Endothelial cell of umbilical vein (primary cell): ENCODE data around the gene PPP1R1A. TPM values are rescaled to one million over a fixed set of nuclear protein-coding genes. Genes with fewer than 3 reads are reported as not detected.

Source experiments
- BruUV-seq: library from RNA; stranded (reverse); fragments of 400-500 nt; replicated peaks from 2 replicates; lab custom pipeline; 2021; lab: Mats Ljungman, UMichigan
- CTCF ChIA-PET: fragments of 300-600, 350-600 bp; sonication (Branson Sonifier 250); formaldehyde crosslinking; loops from one replicate; lab custom pipeline; 2021; ENCODE audit warnings: antibody characterized with exemption, inconsistent platforms; lab: Charles Lee
- POLR2A ChIA-PET: fragments of 300-600, 350-600 bp; sonication (Branson Sonifier 250); formaldehyde crosslinking; loops from one replicate; lab custom pipeline; 2021; ENCODE audit warnings: antibody characterized with exemption, inconsistent platforms; lab: Charles Lee
- DNase-seq: peaks from one replicate; pipeline ENCODE4 v3.0.0-alpha.2; 2011; ENCODE audit warnings: low read depth, low spot score
- FAIRE-seq: peaks from 2 replicates; lab custom pipeline; 2011; peaks lifted over from hg19 to GRCh38; lab: Jason Lieb, UNC
- H2AFZ ChIP-seq: 2 replicates; pipeline ENCODE4 v1.6.0; 2012; ENCODE audit warnings: low read depth, low read length, control low read depth, inconsistent platforms
- H3K27ac ChIP-seq: 2 replicates; pipeline ENCODE4 v1.5.1; 2011; ENCODE audit warnings: low read depth, mild to moderate bottlenecking, control low read depth, low read length, moderate library complexity; ENCODE audit not compliant: insufficient read depth
- H3K27me3 ChIP-seq, 2 experiments: 2 replicates each; pipeline versions ENCODE4 v1.6.0 to v1.6.1; 2011; ENCODE audit warnings: low read length in 2 of 2, mixed read lengths in 1 of 2; ENCODE audit not compliant: control insufficient read depth in 2 of 2, insufficient read depth in 2 of 2
- H3K36me3 ChIP-seq, 2 experiments: 2 replicates in 1 of 2; 3 replicates in 1 of 2; pipeline ENCODE4 v1.5.1; 2011; ENCODE audit warnings: low read length in 2 of 2, mild to moderate bottlenecking in 1 of 2, moderate library complexity in 1 of 2; ENCODE audit not compliant: control insufficient read depth in 2 of 2, insufficient read depth in 2 of 2; ENCODE audit errors: extremely low read depth in 1 of 2
- H3K4me1 ChIP-seq: 3 replicates; pipeline ENCODE4 v1.5.1; 2011; ENCODE audit warnings: mild to moderate bottlenecking, low read length; ENCODE audit not compliant: control insufficient read depth, insufficient read depth; ENCODE audit errors: extremely low read depth
- H3K4me2 ChIP-seq: 2 replicates; pipeline ENCODE4 v1.6.1; 2011; ENCODE audit warnings: low read length, control low read depth, mixed read lengths; ENCODE audit not compliant: insufficient read depth
- H3K4me3 ChIP-seq, 3 experiments: fragments of 200-600 bp in 1 of 3; sonication (generic), shearing (Covaris generic) in 1 of 3; replicated peaks in 1 of 3; 2 replicates each; pipeline ENCODE4 v1.5.1; 2011 to 2016; ENCODE audit warnings: control low read depth in 3 of 3, low read length in 3 of 3, mild to moderate bottlenecking in 2 of 3, inconsistent platforms in 1 of 3, low read depth in 1 of 3, moderate library complexity in 1 of 3; ENCODE audit not compliant: insufficient read depth in 1 of 3
- H3K79me2 ChIP-seq: 2 replicates; pipeline ENCODE4 v1.6.0; 2012; ENCODE audit warnings: low read length, inconsistent platforms; ENCODE audit not compliant: control insufficient read depth, insufficient read depth
- H3K9ac ChIP-seq: replicated peaks from 2 replicates; pipeline ENCODE3; 2011; ENCODE audit warnings: low read length, control low read depth; ENCODE audit not compliant: insufficient read depth; ENCODE audit errors: extremely low read depth
- H3K9me1 ChIP-seq: replicated peaks from 3 replicates; pipeline ENCODE4 v1.6.0; 2011; ENCODE audit warnings: mild to moderate bottlenecking, low read length; ENCODE audit not compliant: control insufficient read depth, insufficient read depth; ENCODE audit errors: extremely low read depth
- H3K9me3 ChIP-seq: replicated peaks from 2 replicates; pipeline ENCODE4 v1.5.1; 2012; ENCODE audit warnings: low read length, inconsistent platforms; ENCODE audit not compliant: control insufficient read depth, insufficient read depth
- H4K20me1 ChIP-seq: replicated peaks from 2 replicates; pipeline ENCODE3; 2011; ENCODE audit warnings: mild to moderate bottlenecking, low read length; ENCODE audit not compliant: control insufficient read depth, insufficient read depth; ENCODE audit errors: extremely low read depth
- EZH2 ChIP-seq: IDR thresholded peaks from 2 replicates; pipeline ENCODE4 v1.6.1; 2012; ENCODE audit warnings: borderline replicate concordance, low read depth, mild to moderate bottlenecking, moderate library complexity, low read length, inconsistent platforms; ENCODE audit not compliant: severe bottlenecking
- GATA2 ChIP-seq: IDR thresholded peaks from 2 replicates; pipeline ENCODE4 v1.7.0; 2011; ENCODE audit warnings: low read depth, mild to moderate bottlenecking, moderate library complexity, mixed read lengths, low read length; ENCODE audit not compliant: insufficient read length, insufficient read depth
- MYC ChIP-seq: IDR thresholded peaks from one replicate; pipeline ENCODE4 v1.6.1; 2011; ENCODE audit warnings: mild to moderate bottlenecking, low read depth, low read length
- POLR2A ChIP-seq: IDR thresholded peaks from 2 replicates; pipeline ENCODE4 v1.6.1; 2012; ENCODE audit warnings: low read depth, mild to moderate bottlenecking, control low read depth, low read length
- POLR2AphosphoS5 ChIP-seq: IDR thresholded peaks from 2 replicates; pipeline ENCODE4 v1.6.1; 2012; ENCODE audit warnings: low read depth, mild to moderate bottlenecking, control low read depth, low read length, moderate library complexity; ENCODE audit not compliant: insufficient read depth
- dilution Hi-C: fragments of 300-500 bp; cut with MboI; formaldehyde crosslinking; loops from one replicate; pipeline ENCODE4 v1.15.0; 2019; ENCODE audit warnings: low sequenced_read_pairs; ENCODE audit not compliant: extremely low pct_ligation_motif_present
- intact Hi-C: fragments of 100-400 bp; cut with micrococcal nuclease; formaldehyde crosslinking; loops from one replicate; pipeline ENCODE4 v1.10.0; 2022
- polyA plus RNA-seq, 4 experiments: library from polyadenylated mRNA; depleted of rRNA in 3 of 4; stranded (reverse) in 3 of 4; unstranded in 1 of 4; fragments of >200 nt; gene quantifications; 2 replicates each; pipeline versions ENCODE4 v1.2.1 to v1.2.3, GENCODE V29; 2011 to 2012; ENCODE audit warnings: missing spikeins in 1 of 4
- total RNA-seq: library from RNA; stranded (reverse); gene quantifications from 2 replicates; pipeline ENCODE4 v1.2.3, GENCODE V29; 2021
- TF ChIP-seq, protein P1 (sequence below), 2 donors: IDR thresholded peaks; 1 replicate in 1 of 2; 2 replicates in 1 of 2; pipeline ENCODE4 v1.5.1; 2011; ENCODE audit warnings: low read length in 2 of 2, mild to moderate bottlenecking in 2 of 2, moderate library complexity in 2 of 2, control low read depth in 1 of 2, inconsistent platforms in 1 of 2, low read depth in 1 of 2; ENCODE audit not compliant: insufficient read depth in 1 of 2; ENCODE audit errors: extremely low read depth in 1 of 2

Gene PPP1R1A
- total and polyA plus RNA-seq, 2 donors (not counting 3 experiments of a cell fraction or from before 2014, with no cell fraction given) = not detected

DNA sequence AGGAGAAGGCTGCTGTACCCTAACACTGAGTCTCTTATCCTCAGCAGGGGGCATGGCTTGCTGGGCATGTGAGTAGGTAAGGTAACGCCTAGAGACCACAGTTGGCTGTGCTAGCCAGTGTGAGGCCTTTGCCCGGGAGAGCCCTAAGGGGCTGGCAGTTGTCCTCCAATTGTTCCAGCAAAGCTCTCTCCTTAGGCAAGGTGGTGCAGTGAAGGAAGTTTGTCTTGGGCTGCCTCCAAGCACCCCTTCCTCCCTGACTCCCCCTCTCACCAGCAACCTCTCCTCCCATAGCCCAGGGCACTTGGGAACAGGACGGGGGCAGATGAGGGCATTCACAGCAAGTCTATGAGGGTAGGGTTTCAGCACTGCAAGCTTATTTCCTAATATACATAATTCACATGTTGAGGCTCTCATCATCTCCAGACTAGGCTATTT, 23.3 kb upstream of the PPP1R1A start:
- TF ChIP-seq, protein P1, sequence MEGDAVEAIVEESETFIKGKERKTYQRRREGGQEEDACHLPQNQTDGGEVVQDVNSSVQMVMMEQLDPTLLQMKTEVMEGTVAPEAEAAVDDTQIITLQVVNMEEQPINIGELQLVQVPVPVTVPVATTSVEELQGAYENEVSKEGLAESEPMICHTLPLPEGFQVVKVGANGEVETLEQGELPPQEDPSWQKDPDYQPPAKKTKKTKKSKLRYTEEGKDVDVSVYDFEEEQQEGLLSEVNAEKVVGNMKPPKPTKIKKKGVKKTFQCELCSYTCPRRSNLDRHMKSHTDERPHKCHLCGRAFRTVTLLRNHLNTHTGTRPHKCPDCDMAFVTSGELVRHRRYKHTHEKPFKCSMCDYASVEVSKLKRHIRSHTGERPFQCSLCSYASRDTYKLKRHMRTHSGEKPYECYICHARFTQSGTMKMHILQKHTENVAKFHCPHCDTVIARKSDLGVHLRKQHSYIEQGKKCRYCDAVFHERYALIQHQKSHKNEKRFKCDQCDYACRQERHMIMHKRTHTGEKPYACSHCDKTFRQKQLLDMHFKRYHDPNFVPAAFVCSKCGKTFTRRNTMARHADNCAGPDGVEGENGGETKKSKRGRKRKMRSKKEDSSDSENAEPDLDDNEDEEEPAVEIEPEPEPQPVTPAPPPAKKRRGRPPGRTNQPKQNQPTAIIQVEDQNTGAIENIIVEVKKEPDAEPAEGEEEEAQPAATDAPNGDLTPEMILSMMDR (IDR thresholded peaks at IDR 0.05; ENCODE audit: extremely low read depth in 1 of 2, insufficient read depth in 1 of 2, low read depth in 1 of 2, low read length in 2 of 2) = no peak
- TF ChIP-seq MYC (no peak), EZH2 (no peak)
- no TSS peak for BruUV-seq
- Histone ChIP-seq H3K9ac (no peak overlapping the region), H3K4me2 (no peak overlapping the region), H3K4me3 (no peak overlapping the region), H3K9me3 (no peaks in the 10 kb centered on the region), H4K20me1 (no peaks in the 10 kb centered on the region), H3K27me3 (peaks cover 0 to 4% of the 10 kb centered on the region in 2 experiments), H3K27ac (no peak overlapping the region), H3K36me3 (no peaks in the 10 kb centered on the region), H3K4me1 (no peaks in the 10 kb centered on the region), H2AFZ (no peak overlapping the region), H3K79me2 (no peaks in the 10 kb centered on the region), H3K9me1 (no peaks in the 10 kb centered on the region)
- dilution Hi-C loops = no loop called here
- CTCF ChIA-PET = interaction anchor here (1.2 kb wide), 1 partner anchor 12 kb away, joined by 4 read pairs; no protein-coding TSS in a partner anchor
- FAIRE-seq (no peak), DNase-seq (no peak)
- POLR2A ChIA-PET = no interaction called here
- intact Hi-C loops = no loop called here

GRCh38 chr12:54608769-54609168, 20.3 kb upstream of the PPP1R1A start:
- Histone ChIP-seq H3K9me1 (no peaks in the 10 kb centered on the region), H3K9me3 (no peaks in the 10 kb centered on the region), H2AFZ (no peak overlapping the region), H3K27me3 (peaks cover 0 to 4% of the 10 kb centered on the region in 2 experiments), H3K4me3 (no peak overlapping the region), H4K20me1 (no peaks in the 10 kb centered on the region), H3K27ac (no peak overlapping the region), H3K4me1 (no peaks in the 10 kb centered on the region), H3K36me3 (no peaks in the 10 kb centered on the region), H3K79me2 (no peaks in the 10 kb centered on the region), H3K4me2 (no peak overlapping the region), H3K9ac (no peak overlapping the region)
- DNase-seq = no peak
- FAIRE-seq = no peak
- dilution Hi-C loops = no loop called here
- TF ChIP-seq POLR2A (no peak), POLR2AphosphoS5 (no peak), GATA2 (no peak), MYC (no peak)
- TF ChIP-seq, protein P1 (IDR thresholded peaks at IDR 0.05; ENCODE audit: extremely low read depth in 1 of 2, insufficient read depth in 1 of 2, low read depth in 1 of 2, low read length in 2 of 2) = no peak
- ChIA-PET POLR2A (no interaction called here), CTCF (no interaction called here)
- intact Hi-C loops = no loop called here
- no TSS peak for BruUV-seq
